SH-SY5Y (cell line): ENCODE results near the gene PABPC1L.

Experiments
- GATA2 ChIP-seq: IDR thresholded peaks from 2 replicates; pipeline ENCODE4 v1.6.1; 2011; ENCODE audit warnings: mild to moderate bottlenecking, low read depth, low read length
- GATA3 ChIP-seq: IDR thresholded peaks from 2 replicates; pipeline ENCODE4 v1.6.1; 2011; ENCODE audit warnings: low read depth, mild to moderate bottlenecking, low read length, moderate library complexity

- TF ChIP-seq GATA2, result peak; percentile 10; the same call in 1 of the 2 replicates
- TF ChIP-seq GATA3, result no peak
These were observed 14.7 kb downstream of the PABPC1L start for GRCh38 chr20:44924541-44924940.
